ENCODE results near the gene OSCAR. TPM values are rescaled to one million over a fixed set of nuclear protein-coding genes. Genes with fewer than 3 reads are reported as not detected.

The OSCAR gene
- total RNA-seq: 0.78 TPM in 1 of 2 replicates, not detected in the other

GRCh38 chr19:54100561-54100960 lies at the start of gene OSCAR:
OSCAR (minus strand) TSS chr19:54100803; CDS start chr19:54100792, 11 bp downstream.

GRCh38 chr19:54137699-54138488 lies 37.3 kb upstream of the OSCAR start, which contains the start of gene CNOT3:
CNOT3 (plus strand) TSS chr19:54137762; CDS start chr19:54142979, 5,217 bp downstream.

GRCh38 chr19:54115109-54116063 lies 14.8 kb upstream of the OSCAR start, which contains the start of the genes PRPF31 and TFPT:
PRPF31 (plus strand) TSS chr19:54115754; CDS start chr19:54118279, 2,525 bp downstream.
TFPT (minus strand) TSS chr19:54115657; CDS start chr19:54115269, 388 bp downstream.

GRCh38 chr19:54102421-54103169 lies 2.0 kb upstream of the OSCAR start, which contains the start of gene NDUFA3:
NDUFA3 (plus strand) TSS chr19:54102855; CDS start chr19:54102879, 24 bp downstream.

GRCh38 chr19:54081032-54081431 lies 19.6 kb downstream of the OSCAR start, which contains the start of gene TARM1:
TARM1 (minus strand) TSS chr19:54081365; CDS start chr19:54081340, 25 bp downstream.

GRCh38 chr19:54063350-54064116 lies 37.1 kb downstream of the OSCAR start, which contains the start of gene VSTM1:
VSTM1 (minus strand) TSS chr19:54063897; CDS start chr19:54063777, 120 bp downstream.

Other genes with a start within 250 kb of the OSCAR start
- 8.9 and 21.8 TPM in 2 replicates for gene MYADM, start 232.9 kb downstream of the OSCAR start, total RNA-seq
- 0.30 TPM in 1 of 2 replicates, not detected in the other for gene PRKCG, start 218.6 kb downstream of the OSCAR start, total RNA-seq
- gene CACNG7, start 191.5 kb downstream of the OSCAR start, total RNA-seq: 1.1 and 4.2 TPM in 2 replicates
- 0.23 and 0.59 TPM in 2 replicates for gene CACNG8, start 137.9 kb downstream of the OSCAR start, total RNA-seq
- gene CACNG6, start 109.2 kb downstream of the OSCAR start, total RNA-seq: not detected in 2 replicates
- not detected in 2 replicates for gene VSTM1, start 36.9 kb downstream of the OSCAR start, total RNA-seq
- gene TARM1, start 19.4 kb downstream of the OSCAR start, total RNA-seq: not detected in 2 replicates
- 8.8 and 9.5 TPM in 2 replicates for gene NDUFA3, start 2.1 kb upstream of the OSCAR start, total RNA-seq
- 9.1 and 18.1 TPM in 2 replicates for gene TFPT, start 14.9 kb upstream of the OSCAR start, total RNA-seq
- gene PRPF31, start 15.0 kb upstream of the OSCAR start, total RNA-seq: 37.1 and 60.9 TPM in 2 replicates
- 13.1 and 25.5 TPM in 2 replicates for gene CNOT3, start 37.0 kb upstream of the OSCAR start, total RNA-seq
- gene LENG1, start 58.9 kb upstream of the OSCAR start, total RNA-seq: 4.6 and 5.3 TPM in 2 replicates
- gene TMC4, start 72.4 kb upstream of the OSCAR start, total RNA-seq: under 0.01 and 0.60 TPM in 2 replicates
- 59.7 and 112 TPM in 2 replicates for gene MBOAT7, start 88.8 kb upstream of the OSCAR start, total RNA-seq
- gene TSEN34, start 90.5 kb upstream of the OSCAR start, total RNA-seq: 65.0 and 78.9 TPM in 2 replicates
- gene RPS9, start 100.1 kb upstream of the OSCAR start, total RNA-seq: 753 and 1,564 TPM in 2 replicates
- gene LILRB3, start 122.2 kb upstream of the OSCAR start, total RNA-seq: not detected in 2 replicates
- not detected in 2 replicates for gene LILRA6, start 142.0 kb upstream of the OSCAR start, total RNA-seq
- gene LILRB5, start 156.5 kb upstream of the OSCAR start, total RNA-seq: not detected in 2 replicates
- not detected in 2 replicates for gene LILRB2, start 180.3 kb upstream of the OSCAR start, total RNA-seq
- gene LILRA5, start 212.4 kb upstream of the OSCAR start, total RNA-seq: not detected in 2 replicates
- gene LILRA4, start 238.4 kb upstream of the OSCAR start, total RNA-seq: not detected in 2 replicates